NB4 (cell line): ENCODE results near the gene IL36B.

Source experiments
- POLR2A ChIP-seq: IDR thresholded peaks from 2 replicates; pipeline ENCODE4 v1.6.1; 2011; ENCODE audit warnings: mild to moderate bottlenecking; ENCODE audit not compliant: insufficient read length; ENCODE audit errors: extremely low read depth
- TF ChIP-seq, protein P1 (sequence below): IDR thresholded peaks from one replicate; pipeline ENCODE4 v1.5.1; 2012; ENCODE audit warnings: low read depth, low read length
- TF ChIP-seq, protein P2 (sequence below): IDR thresholded peaks from 2 replicates; pipeline ENCODE4 v1.6.1; 2011; ENCODE audit warnings: low read depth, low read length

DNA sequence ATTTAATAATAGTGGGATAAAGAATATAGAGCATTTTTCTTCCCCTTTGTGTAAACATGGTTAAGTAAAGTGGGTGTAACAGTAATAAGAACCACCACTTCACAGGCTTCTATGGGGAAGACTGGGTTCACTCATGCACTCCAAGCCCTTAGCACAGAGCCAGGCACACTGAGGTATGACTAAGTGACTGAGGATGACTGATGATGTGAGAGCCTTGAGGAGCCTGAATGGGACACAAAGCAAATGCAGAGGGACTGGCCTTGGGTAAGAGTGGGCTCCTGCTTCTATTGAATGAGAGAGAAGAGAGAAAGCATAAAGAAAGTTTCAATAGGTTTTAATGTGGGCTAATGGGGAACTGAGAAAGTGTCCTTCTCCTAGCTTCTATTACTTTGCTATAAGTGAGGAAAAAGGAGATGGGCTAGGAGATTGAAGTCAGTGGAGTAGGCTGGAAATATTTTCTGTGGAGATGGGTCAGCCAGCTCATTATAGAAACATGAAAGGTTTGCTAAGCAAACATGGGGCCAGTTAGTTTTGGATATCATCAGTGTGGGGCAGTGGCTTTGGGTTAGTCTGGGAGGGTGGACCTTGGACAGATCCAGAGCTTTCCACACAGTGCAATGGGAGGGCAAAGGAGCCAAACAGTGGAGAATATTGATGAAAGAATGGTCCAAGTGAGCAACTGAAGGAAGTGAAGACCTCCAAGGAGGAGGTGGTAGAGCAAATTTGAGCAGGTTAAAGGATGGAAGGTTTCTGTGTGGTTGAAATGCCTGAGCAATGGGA lies 35.7 kb upstream of the IL36B start:
- TF ChIP-seq, protein P1, sequence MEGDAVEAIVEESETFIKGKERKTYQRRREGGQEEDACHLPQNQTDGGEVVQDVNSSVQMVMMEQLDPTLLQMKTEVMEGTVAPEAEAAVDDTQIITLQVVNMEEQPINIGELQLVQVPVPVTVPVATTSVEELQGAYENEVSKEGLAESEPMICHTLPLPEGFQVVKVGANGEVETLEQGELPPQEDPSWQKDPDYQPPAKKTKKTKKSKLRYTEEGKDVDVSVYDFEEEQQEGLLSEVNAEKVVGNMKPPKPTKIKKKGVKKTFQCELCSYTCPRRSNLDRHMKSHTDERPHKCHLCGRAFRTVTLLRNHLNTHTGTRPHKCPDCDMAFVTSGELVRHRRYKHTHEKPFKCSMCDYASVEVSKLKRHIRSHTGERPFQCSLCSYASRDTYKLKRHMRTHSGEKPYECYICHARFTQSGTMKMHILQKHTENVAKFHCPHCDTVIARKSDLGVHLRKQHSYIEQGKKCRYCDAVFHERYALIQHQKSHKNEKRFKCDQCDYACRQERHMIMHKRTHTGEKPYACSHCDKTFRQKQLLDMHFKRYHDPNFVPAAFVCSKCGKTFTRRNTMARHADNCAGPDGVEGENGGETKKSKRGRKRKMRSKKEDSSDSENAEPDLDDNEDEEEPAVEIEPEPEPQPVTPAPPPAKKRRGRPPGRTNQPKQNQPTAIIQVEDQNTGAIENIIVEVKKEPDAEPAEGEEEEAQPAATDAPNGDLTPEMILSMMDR, result no peak
- TF ChIP-seq, protein P2, sequence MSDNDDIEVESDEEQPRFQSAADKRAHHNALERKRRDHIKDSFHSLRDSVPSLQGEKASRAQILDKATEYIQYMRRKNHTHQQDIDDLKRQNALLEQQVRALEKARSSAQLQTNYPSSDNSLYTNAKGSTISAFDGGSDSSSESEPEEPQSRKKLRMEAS, result no peak
- TF ChIP-seq POLR2A, result no peak
